IPS DF 6.9 (cell line): Measurements from ENCODE around the gene SLC39A5.

Experiments used
- DNase-seq: peaks from one replicate; pipeline ENCODE4 v3.0.0-alpha.2; 2013; ENCODE audit warnings: low read depth, low spot score
- H3K27ac ChIP-seq: one replicate; pipeline ENCODE4 v1.5.1; 2013; ENCODE audit warnings: low read length, control low read depth
- H3K27me3 ChIP-seq: 2 replicates; pipeline ENCODE4 v1.6.1; 2013; ENCODE audit warnings: mild to moderate bottlenecking, low read length; ENCODE audit not compliant: control insufficient read depth, insufficient read depth
- H3K36me3 ChIP-seq: 2 replicates; pipeline ENCODE4 v1.6.1; 2013; ENCODE audit warnings: low read length; ENCODE audit not compliant: control insufficient read depth, insufficient read depth
- H3K4me1 ChIP-seq: 2 replicates; pipeline ENCODE4 v1.6.1; 2013; ENCODE audit warnings: low read length; ENCODE audit not compliant: control insufficient read depth, insufficient read depth
- H3K4me3 ChIP-seq: 2 replicates; pipeline ENCODE4 v1.5.1; 2013; ENCODE audit warnings: mild to moderate bottlenecking, low read length
- H3K9me3 ChIP-seq: 2 replicates; pipeline ENCODE4 v1.6.1; 2013; ENCODE audit warnings: low read length, inconsistent platforms; ENCODE audit not compliant: control insufficient read depth, insufficient read depth
- WGBS: extraction: QIAGEN DNeasy Blood & Tissue Kit; methylation state at CpG from one replicate; pipeline ENCODE4 v1.1.7; 2013; ENCODE audit warnings: mixed read lengths, missing lambda C conversion rate; ENCODE audit not compliant: insufficient read length, insufficient coverage; 5-methylcytosine and 5-hydroxymethylcytosine counted together

The SLC39A5 gene

DNA sequence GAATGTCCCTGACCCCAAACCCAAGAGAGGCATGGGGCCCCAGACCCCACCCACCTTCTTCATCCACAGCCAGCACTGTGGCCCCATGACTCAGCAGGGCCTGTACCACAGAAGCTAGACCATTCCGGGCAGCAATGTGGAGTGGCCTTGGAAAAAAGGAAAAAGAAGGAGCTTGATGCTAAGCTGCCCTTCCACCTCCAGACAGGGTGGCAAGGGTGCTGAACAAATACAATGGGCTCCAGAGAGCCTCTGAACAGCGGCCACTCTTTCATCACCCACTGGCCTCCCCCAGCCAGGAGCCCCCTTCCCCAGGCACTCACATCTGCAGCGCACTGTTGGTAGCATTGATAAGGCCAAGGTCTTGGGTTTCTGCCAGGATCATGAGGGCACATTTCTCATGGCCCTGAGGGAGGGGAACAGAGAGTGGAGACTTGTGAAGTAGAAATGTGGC, 13.9 kb downstream of the SLC39A5 start:
- DNase-seq = no peak
- peaks cover 49% of the 10 kb centered on the region for H3K36me3 ChIP-seq
- H3K27ac ChIP-seq = no peak overlapping the region

DNA sequence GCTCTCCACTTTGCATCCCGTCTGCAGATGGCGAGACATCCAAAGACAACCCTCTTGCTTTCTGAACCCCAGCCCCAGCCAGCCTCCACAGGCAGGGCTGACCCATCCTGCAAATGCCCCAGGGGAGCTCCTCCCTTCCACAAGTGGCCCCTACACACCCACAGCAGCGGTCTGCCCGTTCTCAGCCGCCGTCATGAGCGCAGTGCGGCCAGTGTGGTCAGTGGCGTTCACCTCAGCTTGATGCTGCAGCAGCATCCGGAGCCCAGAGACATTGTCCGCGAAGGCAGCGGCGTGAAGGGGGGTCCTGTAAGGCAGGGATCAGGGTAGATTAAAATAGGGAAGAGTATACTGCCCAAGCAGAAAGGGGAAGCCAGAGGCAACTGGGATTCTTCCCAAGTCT, 14.6 kb downstream of the SLC39A5 start:
- no peaks in the 10 kb centered on the region for H3K27me3 ChIP-seq
- WGBS = no CpG with 5 or more reads among the region's 14 CpGs
- no peak overlapping the region for H3K27ac ChIP-seq
- no peaks in the 10 kb centered on the region for H3K9me3 ChIP-seq
- H3K36me3 ChIP-seq = peaks cover 52% of the 10 kb centered on the region
- no peaks in the 10 kb centered on the region for H3K4me1 ChIP-seq
- H3K4me3 ChIP-seq = no peak overlapping the region
- DNase-seq = no peak

More for the DNA sequence above, 13.9 kb downstream of the SLC39A5 start:
- no peaks in the 10 kb centered on the region for H3K27me3 ChIP-seq
- WGBS = no CpG with 5 or more reads among the region's 3 CpGs
- no peaks in the 10 kb centered on the region for H3K9me3 ChIP-seq
- no peak overlapping the region for H3K4me3 ChIP-seq
- H3K4me1 ChIP-seq = no peaks in the 10 kb centered on the region

DNA sequence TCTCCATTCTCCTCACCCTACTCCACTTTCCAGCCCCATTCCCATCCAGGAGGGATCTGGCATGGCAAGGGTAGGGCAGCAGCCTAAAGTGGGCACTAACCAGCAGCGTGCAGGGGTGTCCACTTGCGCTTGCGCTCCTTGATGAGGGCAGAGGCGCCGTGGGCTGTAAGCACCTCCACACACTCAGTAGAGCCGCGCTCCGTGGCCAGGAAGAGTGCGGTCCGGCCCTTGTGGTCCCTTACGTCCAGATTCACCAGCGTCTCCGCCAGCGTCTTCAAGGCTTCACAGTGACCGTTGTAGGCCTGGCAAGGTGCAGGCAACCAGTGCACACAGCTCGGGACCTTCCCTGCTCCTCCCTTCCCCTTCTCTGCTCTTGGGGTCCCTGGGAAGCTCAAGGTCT, 18.1 kb downstream of the SLC39A5 start:
- H3K27me3 ChIP-seq = no peaks in the 10 kb centered on the region
- DNase-seq = no peak
- no CpG with 5 or more reads among the region's 16 CpGs for WGBS
- H3K4me1 ChIP-seq = no peaks in the 10 kb centered on the region
- no peak overlapping the region for H3K4me3 ChIP-seq
- peaks cover 54% of the 10 kb centered on the region for H3K36me3 ChIP-seq
- H3K9me3 ChIP-seq = no peaks in the 10 kb centered on the region
- no peak overlapping the region for H3K27ac ChIP-seq

DNA sequence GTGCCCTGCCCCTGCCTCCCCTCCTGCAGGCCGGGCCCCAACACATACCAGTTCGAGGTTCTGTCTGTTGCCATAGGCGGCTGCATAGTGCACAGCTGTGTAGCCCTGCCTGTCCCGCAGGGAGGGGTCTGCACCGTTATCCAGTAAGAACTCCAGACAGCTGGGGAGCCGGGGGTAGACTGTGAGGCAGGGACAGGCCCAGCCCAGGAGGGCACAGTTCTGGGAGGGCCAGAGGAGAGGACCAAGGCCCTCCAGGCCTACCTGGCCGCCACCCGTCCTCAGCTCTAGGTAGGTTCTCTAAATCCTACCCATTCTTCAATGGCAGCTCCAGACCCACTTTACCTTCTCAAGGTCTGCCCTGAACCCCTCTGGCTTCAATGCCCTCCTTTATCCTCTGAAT, 18.9 kb downstream of the SLC39A5 start:
- Histone ChIP-seq H3K36me3 (peaks cover 50% of the 10 kb centered on the region), H3K27me3 (no peaks in the 10 kb centered on the region), H3K9me3 (no peaks in the 10 kb centered on the region), H3K4me3 (no peak overlapping the region), H3K27ac (no peak overlapping the region), H3K4me1 (no peaks in the 10 kb centered on the region)
- no CpG with 5 or more reads among the region's 8 CpGs for WGBS
- no peak for DNase-seq

DNA sequence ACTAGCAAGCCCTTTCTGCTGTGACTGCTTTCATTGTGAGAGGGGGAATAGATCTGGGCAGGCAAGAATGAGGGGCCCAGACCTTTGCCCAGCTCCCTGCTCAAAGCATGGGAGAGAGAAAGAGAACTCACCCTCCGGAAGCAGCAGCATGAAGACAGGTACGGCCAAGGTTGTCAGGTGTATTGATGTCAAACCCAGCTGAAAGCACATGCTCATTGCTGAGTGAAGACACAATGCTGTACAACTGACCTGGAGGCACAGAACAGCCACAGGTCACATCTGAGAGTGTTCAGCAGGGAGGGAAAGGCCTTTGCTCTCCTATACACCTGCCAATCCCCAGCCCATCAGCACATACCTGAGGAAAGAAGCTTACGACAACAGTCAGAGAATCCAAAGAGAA, 22.8 kb downstream of the SLC39A5 start:
- no CpG with 5 or more reads among the region's 3 CpGs for WGBS
- H3K9me3 ChIP-seq = no peaks in the 10 kb centered on the region
- H3K36me3 ChIP-seq = peaks cover 38% of the 10 kb centered on the region
- H3K4me1 ChIP-seq = 0 out of 2 replicates have a peak, but pooled peaks cover 4% of the 10 kb centered on the region
- no peaks in the 10 kb centered on the region for H3K27me3 ChIP-seq
- no peak overlapping the region for H3K27ac ChIP-seq
- no peak overlapping the region for H3K4me3 ChIP-seq
- no peak for DNase-seq

DNA sequence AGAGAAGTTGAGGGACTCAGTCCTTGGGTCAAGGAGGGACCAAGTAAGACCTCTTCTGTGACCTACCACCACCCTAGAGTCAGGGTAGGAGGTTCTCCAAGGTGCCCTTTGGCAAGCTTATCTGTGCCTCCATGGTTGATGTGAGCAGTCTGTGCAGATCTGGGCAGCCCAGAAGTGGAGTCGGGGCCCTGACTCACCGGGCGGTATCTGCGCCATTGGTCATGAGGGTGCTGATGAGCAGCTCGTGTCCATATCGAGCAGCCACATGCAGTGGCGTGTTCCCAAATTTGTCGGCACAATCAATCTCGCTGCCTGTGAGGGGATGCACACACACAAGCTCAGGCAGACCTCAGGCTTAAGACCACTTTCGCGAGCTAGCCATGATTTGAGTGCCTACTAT, 23.2 kb downstream of the SLC39A5 start:
- no peak for DNase-seq
- WGBS = no CpG with 5 or more reads among the region's 11 CpGs
- Histone ChIP-seq H3K4me3 (no peak overlapping the region), H3K36me3 (peaks cover 34% of the 10 kb centered on the region), H3K9me3 (no peaks in the 10 kb centered on the region), H3K27ac (no peak overlapping the region), H3K27me3 (no peaks in the 10 kb centered on the region), H3K4me1 (0 out of 2 replicates have a peak, but pooled peaks cover 4% of the 10 kb centered on the region)

DNA sequence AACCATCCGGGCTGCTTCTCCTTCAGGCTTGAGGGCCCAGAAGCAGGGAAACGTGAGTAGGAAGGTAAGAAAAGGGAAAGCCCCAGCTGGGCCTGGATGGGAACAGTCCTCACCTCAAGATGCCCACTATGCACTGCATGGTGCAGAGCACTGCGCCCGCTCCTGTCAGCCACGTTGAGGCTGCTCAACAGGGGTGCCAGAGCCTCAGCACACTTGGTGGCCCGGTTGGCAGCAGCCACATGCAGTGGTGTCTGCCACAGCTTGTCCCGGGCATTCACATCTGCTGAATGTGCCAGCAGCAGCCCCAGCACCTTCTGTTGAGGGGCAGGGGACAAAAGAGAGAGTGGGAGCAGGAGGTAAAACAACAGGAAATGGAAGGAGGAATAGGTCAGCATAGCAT, 25.8 kb downstream of the SLC39A5 start:
- no CpG with 5 or more reads among the region's 7 CpGs for WGBS
- Histone ChIP-seq H3K27ac (no peak overlapping the region), H3K4me3 (no peak overlapping the region), H3K27me3 (no peaks in the 10 kb centered on the region), H3K36me3 (peaks cover 23% of the 10 kb centered on the region), H3K4me1 (0 out of 2 replicates have a peak, but pooled peaks cover 4% of the 10 kb centered on the region), H3K9me3 (no peaks in the 10 kb centered on the region)
- DNase-seq = no peak

DNA sequence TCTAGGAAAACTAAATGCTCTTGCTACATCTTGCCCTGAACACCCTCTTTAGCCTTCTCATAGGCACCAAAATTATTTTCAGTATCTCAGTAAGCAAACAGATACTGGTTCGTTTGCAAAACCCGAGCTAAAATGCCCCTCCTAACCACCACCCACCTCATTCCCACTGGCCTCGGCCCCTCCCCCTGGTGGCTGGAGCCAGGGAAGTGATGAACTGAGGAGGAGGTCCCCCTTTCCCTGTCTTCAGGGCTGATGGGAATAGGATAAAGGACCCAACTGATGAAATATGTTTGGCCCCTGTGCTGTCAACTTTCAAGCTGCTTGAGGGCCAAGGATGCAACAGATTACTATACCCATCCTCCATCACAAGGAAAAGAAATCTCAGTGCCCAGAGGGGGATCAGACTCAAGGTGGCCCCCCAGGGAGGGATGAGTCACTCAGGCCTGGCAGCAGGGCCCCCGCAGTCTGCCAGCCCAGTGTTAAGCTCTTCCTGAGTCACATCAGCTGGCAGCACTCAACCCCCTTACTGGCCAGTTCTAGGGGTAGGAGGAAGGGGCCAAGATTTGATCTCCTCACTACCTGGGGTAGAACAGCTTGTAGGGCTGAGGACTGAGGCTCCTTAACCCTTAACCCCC, 26.6 kb downstream of the SLC39A5 start:
- H3K4me1 ChIP-seq = 0 out of 2 replicates have a peak, but pooled peaks cover 4% of the 10 kb centered on the region
- no peak for DNase-seq
- no peak overlapping the region for H3K4me3 ChIP-seq
- H3K27ac ChIP-seq = no peak overlapping the region
- WGBS = no CpG with 5 or more reads among the region's 4 CpGs
- no peaks in the 10 kb centered on the region for H3K27me3 ChIP-seq
- no peaks in the 10 kb centered on the region for H3K9me3 ChIP-seq
- H3K36me3 ChIP-seq = peaks cover 23% of the 10 kb centered on the region

DNA sequence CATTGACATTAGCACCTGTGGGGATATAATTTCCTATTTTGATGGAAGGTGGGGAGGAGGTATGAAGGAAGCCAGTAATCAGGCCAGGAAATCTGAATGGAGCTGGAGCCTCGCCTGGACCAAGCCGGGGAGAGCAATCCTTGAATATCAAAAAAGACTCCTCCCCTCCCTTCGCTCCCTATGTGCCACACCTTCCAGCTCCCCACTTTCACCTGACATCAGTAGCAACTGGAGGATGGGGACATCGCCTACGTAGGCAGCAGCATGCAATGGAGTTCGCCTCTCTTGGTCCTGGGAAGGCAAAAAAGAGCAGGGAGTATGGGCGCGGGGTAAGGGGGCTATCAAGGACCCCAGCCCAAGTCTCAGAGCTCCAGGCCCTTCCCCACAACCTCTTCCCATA, 27.2 kb downstream of the SLC39A5 start:
- no peak overlapping the region; the same call in 1 of the 2 replicates for H3K4me3 ChIP-seq
- H3K4me1 ChIP-seq = 0 out of 2 replicates have a peak, but pooled peaks cover 4% of the 10 kb centered on the region
- H3K27me3 ChIP-seq = no peaks in the 10 kb centered on the region
- peaks cover 18% of the 10 kb centered on the region for H3K36me3 ChIP-seq
- no peaks in the 10 kb centered on the region for H3K9me3 ChIP-seq
- no peak for DNase-seq
- no peak overlapping the region for H3K27ac ChIP-seq
- no CpG with 5 or more reads among the region's 8 CpGs for WGBS

DNA sequence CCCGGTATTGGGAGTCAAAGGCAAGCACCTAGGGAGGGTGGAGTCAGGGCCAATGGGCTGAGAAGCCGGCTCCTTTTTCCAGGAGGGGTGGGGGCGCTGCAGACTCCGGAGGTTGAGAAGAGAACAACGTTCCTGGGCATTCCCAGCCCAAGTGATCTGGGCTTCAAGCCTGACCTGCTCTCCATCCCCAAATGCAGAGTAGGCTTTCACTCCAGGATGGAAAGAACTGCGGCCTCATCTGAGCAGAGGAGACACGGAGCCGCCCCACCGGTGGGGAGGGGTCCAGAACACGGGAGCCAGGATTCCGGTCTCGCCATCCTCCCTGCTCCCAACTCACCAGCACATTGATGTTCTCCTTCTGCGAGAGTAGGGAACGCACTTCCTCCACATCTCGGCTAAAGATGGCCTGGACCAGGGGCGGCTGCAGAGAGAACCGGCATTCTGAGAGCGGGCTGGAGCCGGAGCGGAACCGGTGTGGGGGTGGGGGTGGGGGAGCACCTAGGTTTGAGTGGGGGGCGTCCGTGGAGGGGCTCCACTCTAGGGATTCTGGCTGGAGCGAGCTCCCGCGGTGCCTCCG, 27.7 kb downstream of the SLC39A5 start:
- Histone ChIP-seq H3K27ac (no peak overlapping the region), H3K36me3 (peaks cover 16% of the 10 kb centered on the region), H3K27me3 (no peaks in the 10 kb centered on the region), H3K9me3 (no peaks in the 10 kb centered on the region), H3K4me1 (0 out of 2 replicates have a peak, but pooled peaks cover 4% of the 10 kb centered on the region), H3K4me3 (peak overlapping the region; percentile 97)
- DNase-seq = no peak
- WGBS = no CpG with 5 or more reads among the region's 27 CpGs
